Activated naive CD4-positive, alpha-beta T cell treated with anti-CD3 and anti-CD28 coated beads for 36 hours (primary cell): ENCODE data around the gene PRKAB1. TPM values are rescaled to one million over a fixed set of nuclear protein-coding genes. Genes with fewer than 3 reads are reported as not detected.

Source experiments
- CTCF ChIA-PET: fragments of 350-600 bp; sonication (Branson Sonifier 250); formaldehyde crosslinking; loops from one replicate; lab custom pipeline; 2021; ENCODE audit warnings: antibody characterized with exemption; lab: Charles Lee
- DNase-seq: peaks from one replicate; pipeline ENCODE4 v3.0.0-alpha.2; 2020
- H3K27ac Mint-ChIP-seq: one replicate; pipeline ENCODE4 v1.8.0; 2021; ENCODE audit warnings: mild to moderate bottlenecking, mixed read lengths
- H3K27me3 Mint-ChIP-seq: one replicate; pipeline ENCODE4 v1.8.0; 2021; ENCODE audit warnings: low read depth, mixed read lengths
- H3K36me3 Mint-ChIP-seq: one replicate; pipeline ENCODE4 v1.8.0; 2021; ENCODE audit warnings: low read depth, mixed read lengths
- H3K4me1 Mint-ChIP-seq: one replicate; pipeline ENCODE4 v1.8.0; 2021; ENCODE audit warnings: low read depth, mixed read lengths
- H3K4me3 Mint-ChIP-seq: one replicate; pipeline ENCODE4 v1.8.0; 2021; ENCODE audit warnings: mild to moderate bottlenecking, moderate library complexity, mixed read lengths
- H3K9me3 Mint-ChIP-seq: one replicate; pipeline ENCODE4 v1.8.0; 2021; ENCODE audit warnings: mixed read lengths
- intact Hi-C: fragments of 100-400 bp; cut with micrococcal nuclease; formaldehyde crosslinking; loops from one replicate; pipeline ENCODE4 v1.15.1; 2023
- total RNA-seq, 2 experiments: library from RNA; stranded (reverse); gene quantifications; one replicate each; pipeline ENCODE4 v1.2.3, GENCODE V29; 2021

PRKAB1 gene
- total RNA-seq, 2 experiments from 2014 or later, result 34.3 to 39.8 TPM

DNA sequence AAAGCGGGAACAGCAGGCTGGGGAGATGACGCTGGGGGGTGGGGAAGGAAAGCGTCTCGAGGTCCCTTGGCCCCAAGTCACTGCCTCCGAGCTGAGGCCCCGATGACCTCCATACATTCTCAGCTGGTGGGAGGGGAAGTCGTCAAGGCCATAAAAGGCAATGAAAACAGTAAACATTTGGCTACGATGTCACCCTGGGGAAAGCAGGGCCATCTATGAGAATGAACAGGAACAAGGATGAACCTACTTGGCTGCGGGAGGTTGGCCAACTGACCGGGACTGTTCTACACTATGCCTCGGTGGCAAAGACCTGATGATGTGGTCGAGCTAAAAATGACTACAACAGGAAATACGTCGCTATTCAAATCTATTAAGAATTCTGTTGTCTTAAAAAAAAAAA, 19.5 kb downstream of the PRKAB1 start:
- no peaks in the 10 kb centered on the region for H3K27me3 Mint-ChIP-seq
- no peaks in the 10 kb centered on the region for H3K9me3 Mint-ChIP-seq
- intact Hi-C loops, result no loop called here
- peaks cover 6% of the 10 kb centered on the region for H3K4me1 Mint-ChIP-seq
- H3K36me3 Mint-ChIP-seq, result peaks cover 11% of the 10 kb centered on the region
- CTCF ChIA-PET, result no interaction called here
- H3K27ac Mint-ChIP-seq, result no peak overlapping the region
- DNase-seq, result no peak
- H3K4me3 Mint-ChIP-seq, result no peak overlapping the region

DNA sequence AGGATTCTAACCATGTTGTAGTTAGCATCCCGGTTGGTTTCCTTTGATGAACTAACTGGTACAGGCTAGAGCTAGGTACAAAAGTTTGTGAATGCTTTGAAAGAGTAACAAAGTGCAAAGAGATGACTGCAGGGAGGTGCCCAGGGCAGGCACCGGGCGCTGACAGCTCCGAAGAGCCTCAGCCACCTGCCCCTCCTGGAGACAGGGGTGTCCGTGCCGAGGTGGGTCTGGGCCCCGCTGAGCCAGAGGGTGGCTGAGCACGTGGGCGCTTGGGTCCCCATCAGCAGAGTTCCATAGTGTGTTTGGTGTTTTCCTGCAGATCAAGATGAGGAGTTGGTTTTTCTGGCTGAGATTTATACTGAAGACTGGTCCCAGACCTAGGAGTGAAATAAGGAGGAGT, 19.9 kb downstream of the PRKAB1 start:
- peaks cover 2% of the 10 kb centered on the region for H3K4me1 Mint-ChIP-seq
- no peak overlapping the region for H3K4me3 Mint-ChIP-seq
- H3K36me3 Mint-ChIP-seq, result peaks cover 11% of the 10 kb centered on the region
- H3K9me3 Mint-ChIP-seq, result no peaks in the 10 kb centered on the region
- H3K27ac Mint-ChIP-seq, result no peak overlapping the region
- intact Hi-C loops, result no loop called here
- no peak for DNase-seq
- H3K27me3 Mint-ChIP-seq, result no peaks in the 10 kb centered on the region
- CTCF ChIA-PET, result no interaction called here

DNA sequence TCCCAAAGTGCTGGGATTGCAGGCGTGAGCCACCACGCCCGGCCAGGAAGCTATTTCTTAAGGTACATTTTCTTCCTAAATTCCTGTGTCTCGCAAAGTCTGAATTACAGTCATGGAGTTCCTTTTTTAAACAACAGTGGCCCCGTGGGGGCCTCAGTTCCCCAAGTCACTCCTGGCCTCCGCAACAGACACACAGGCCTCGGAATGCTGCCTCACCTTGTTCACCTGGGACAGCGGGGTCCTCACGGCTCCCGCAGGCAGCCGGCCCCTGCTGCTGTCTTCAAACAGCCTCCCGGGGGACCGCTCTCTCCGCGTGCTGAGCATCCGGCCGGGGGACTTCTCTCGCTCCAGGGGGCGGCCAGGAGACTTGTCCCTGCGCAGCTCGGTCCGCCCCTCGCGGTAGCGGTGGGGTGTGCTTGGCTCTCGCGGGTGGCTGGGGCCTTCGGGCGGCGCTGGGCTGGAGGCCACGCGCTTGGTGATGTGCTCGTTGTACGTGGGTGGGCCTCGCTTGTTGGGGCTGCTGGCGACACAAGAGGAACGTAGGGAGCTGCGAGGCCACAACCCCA, 22.1 kb downstream of the PRKAB1 start:
- intact Hi-C loops, result no loop called here
- Mint-ChIP-seq H3K9me3 (no peaks in the 10 kb centered on the region), H3K27ac (no peak overlapping the region), H3K4me3 (no peak overlapping the region), H3K36me3 (peaks cover 11% of the 10 kb centered on the region), H3K27me3 (no peaks in the 10 kb centered on the region), H3K4me1 (no peaks in the 10 kb centered on the region)
- CTCF ChIA-PET, result interaction anchor here (0.6 kb wide), 1 partner anchor 13 kb away, joined by 3 read pairs; no protein-coding TSS in a partner anchor
- DNase-seq, result no peak

DNA sequence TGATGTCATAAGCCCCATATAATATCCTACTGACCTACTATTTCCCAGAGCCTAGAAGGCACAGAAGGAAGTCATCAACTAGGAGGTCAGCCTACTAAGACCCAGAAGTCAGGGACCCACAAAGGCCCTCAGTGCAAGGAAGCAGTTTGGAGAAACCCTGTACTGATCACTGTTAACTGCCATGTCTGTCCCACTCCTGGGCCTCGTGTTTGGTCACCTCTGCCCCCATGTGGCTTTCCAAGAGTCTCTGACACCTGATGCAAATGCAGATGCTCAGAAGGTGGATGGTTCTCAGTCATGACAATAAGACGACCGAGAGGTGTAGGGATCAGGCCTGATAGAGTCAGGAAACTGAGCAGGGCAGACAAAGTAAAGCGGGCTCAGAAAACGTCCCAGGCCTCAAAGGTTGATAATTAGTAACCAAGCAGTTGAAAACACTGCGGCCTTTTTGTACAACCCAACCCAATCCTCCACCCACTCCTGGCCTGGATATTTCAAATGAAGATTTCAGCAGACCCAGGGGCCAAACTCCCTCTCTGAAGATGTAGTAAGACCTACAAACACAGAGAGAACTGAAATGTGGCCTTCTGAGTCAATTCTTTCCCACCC, 23.4 kb downstream of the PRKAB1 start:
- DNase-seq, result no peak
- Mint-ChIP-seq H3K4me1 (no peaks in the 10 kb centered on the region), H3K36me3 (peaks cover 9% of the 10 kb centered on the region), H3K27me3 (no peaks in the 10 kb centered on the region), H3K9me3 (no peaks in the 10 kb centered on the region), H3K27ac (no peak overlapping the region), H3K4me3 (no peak overlapping the region)
- intact Hi-C loops, result no loop called here
- CTCF ChIA-PET, result no interaction called here

DNA sequence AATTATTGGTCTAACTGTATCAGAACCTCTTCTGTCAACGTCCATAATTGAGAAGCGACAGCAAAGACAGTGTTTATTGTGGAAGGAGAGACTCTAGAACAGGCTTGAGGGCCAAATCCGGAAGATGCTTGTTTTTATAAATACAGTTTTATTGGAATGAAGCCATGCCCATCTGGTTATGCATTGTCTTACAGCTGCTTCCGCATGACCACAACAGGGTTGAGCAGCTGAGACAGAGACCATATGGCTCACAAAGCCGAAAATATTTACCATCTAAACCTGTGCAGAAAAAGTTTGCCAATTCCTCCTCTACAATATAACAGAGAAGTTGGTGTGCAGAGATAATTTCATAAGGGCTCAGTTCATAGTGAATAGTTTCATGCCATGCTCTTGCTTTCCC, 24.5 kb downstream of the PRKAB1 start:
- DNase-seq, result no peak

DNA sequence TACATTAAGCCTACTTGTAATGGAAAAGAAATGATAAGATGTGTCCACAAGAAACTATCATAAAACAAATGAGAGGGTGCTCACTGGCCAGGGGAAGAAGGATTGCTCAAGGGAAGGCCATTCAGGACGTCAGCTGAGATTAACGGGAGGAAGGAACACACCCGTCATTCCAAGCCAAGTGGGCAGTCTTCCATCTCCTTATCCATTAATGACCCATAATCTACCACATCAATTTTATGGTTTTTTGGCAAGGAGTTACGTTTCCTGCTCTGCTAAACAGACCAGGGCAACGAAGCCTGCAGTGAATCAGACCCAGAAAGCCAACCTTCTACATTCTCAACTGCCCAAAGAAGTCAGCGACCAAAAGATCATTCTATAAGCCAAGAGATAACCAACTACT, 25.1 kb downstream of the PRKAB1 start:
- Mint-ChIP-seq H3K27me3 (no peaks in the 10 kb centered on the region), H3K27ac (no peak overlapping the region), H3K4me3 (no peak overlapping the region), H3K4me1 (no peaks in the 10 kb centered on the region), H3K36me3 (peaks cover 13% of the 10 kb centered on the region), H3K9me3 (no peaks in the 10 kb centered on the region)
- CTCF ChIA-PET, result no interaction called here
- DNase-seq, result no peak
- intact Hi-C loops, result no loop called here

More for the DNA sequence above, 24.5 kb downstream of the PRKAB1 start:
- no peak overlapping the region for H3K4me3 Mint-ChIP-seq
- CTCF ChIA-PET, result no interaction called here
- intact Hi-C loops, result no loop called here
- H3K4me1 Mint-ChIP-seq, result no peaks in the 10 kb centered on the region
- H3K36me3 Mint-ChIP-seq, result peaks cover 13% of the 10 kb centered on the region
- no peak overlapping the region for H3K27ac Mint-ChIP-seq
- H3K27me3 Mint-ChIP-seq, result no peaks in the 10 kb centered on the region
- no peaks in the 10 kb centered on the region for H3K9me3 Mint-ChIP-seq

DNA sequence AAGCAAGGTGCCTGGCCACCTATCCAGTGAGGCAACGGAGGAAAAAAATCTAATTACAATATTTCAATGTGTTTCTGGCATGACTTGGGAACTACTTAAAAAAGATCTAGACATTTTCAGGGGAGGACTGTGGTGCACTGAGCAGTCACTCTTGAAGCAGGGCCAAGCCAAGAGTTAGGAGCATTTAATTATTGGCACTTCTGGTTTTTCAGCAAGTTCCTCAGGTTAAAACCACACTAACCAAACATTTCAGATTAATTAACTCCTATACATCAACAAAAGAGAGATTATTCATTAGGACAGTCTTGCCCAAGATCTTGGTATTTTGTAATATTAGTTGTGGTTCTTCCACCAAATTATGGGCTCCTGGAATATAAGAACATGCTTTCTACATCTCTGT, 25.6 kb downstream of the PRKAB1 start:
- no peak for DNase-seq
- Mint-ChIP-seq H3K36me3 (peaks cover 14% of the 10 kb centered on the region), H3K4me1 (no peaks in the 10 kb centered on the region), H3K27me3 (no peaks in the 10 kb centered on the region), H3K27ac (no peak overlapping the region), H3K4me3 (no peak overlapping the region), H3K9me3 (no peaks in the 10 kb centered on the region)
- CTCF ChIA-PET, result no interaction called here
- intact Hi-C loops, result no loop called here

DNA sequence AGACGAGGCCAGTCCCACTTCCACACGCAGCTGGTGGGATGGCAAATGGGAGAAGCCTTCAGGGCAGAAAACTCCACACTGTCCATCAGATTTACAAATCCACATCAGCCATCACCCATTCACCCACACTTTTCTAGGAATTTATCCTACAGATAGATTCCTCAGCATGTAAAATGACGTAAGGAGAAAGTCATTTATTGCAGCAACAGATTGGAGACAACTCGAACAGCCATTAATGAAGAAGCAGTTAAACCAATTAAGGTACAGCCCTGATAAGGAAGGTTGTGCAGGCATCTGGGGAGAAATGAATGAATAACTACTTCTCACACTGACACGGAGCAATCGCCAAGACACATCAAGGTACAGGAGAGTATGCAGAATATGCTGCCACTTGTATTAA, 26.2 kb downstream of the PRKAB1 start:
- H3K4me1 Mint-ChIP-seq, result no peaks in the 10 kb centered on the region

DNA sequence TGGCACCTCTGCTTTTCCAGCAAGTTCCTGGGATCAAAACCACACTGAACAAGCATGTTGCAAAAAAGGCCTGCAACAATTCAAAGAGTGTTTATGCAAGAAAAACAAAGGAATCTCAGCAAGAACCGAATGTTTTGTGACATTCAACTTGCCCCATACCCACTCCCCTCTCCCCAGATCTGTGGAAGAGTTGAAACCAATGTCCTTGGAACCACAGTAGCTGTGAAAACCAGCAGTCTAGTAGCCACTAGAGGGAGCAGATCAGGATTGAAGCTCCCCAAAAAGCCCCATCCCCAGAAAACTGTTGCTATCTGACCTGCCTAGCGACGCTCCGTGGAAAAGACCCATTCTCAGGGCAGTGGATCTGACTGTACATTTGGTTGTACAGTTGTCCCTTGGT, 27.1 kb downstream of the PRKAB1 start:
- CTCF ChIA-PET, result interaction anchor here (0.7 kb wide), 1 partner anchor 152 kb away, joined by 3 read pairs; no protein-coding TSS in a partner anchor
- intact Hi-C loops, result no loop called here
- Mint-ChIP-seq H3K4me1 (no peaks in the 10 kb centered on the region), H3K4me3 (no peak overlapping the region), H3K36me3 (peaks cover 13% of the 10 kb centered on the region), H3K27ac (no peak overlapping the region), H3K9me3 (no peaks in the 10 kb centered on the region), H3K27me3 (no peaks in the 10 kb centered on the region)
- DNase-seq, result no peak

More for the DNA sequence above, 26.2 kb downstream of the PRKAB1 start:
- CTCF ChIA-PET, result no interaction called here
- Mint-ChIP-seq H3K9me3 (no peaks in the 10 kb centered on the region), H3K4me3 (no peak overlapping the region), H3K36me3 (peaks cover 13% of the 10 kb centered on the region), H3K27me3 (no peaks in the 10 kb centered on the region), H3K27ac (no peak overlapping the region)
- intact Hi-C loops, result no loop called here
- DNase-seq, result no peak

DNA sequence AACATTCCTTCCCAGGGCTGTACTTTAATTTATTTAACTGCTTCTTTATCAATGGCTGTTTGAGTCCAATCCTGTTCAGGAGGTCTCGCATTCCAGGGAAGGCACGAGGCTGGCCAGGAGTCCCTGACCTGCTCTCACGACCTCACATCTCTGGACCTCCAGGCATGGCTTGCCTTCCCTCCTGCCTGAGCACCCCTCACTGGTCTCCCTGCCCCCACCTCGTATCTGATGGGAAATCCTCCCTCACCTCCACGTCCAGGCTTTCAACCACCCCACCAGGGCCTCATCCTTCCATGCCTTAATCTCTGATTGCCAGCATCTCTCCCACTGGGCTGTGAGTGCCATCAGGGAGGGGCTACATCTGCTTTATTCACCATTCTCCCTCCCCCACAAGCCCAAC, 29.0 kb downstream of the PRKAB1 start:
- H3K9me3 Mint-ChIP-seq, result no peaks in the 10 kb centered on the region
- H3K4me3 Mint-ChIP-seq, result no peak overlapping the region
- H3K27ac Mint-ChIP-seq, result no peak overlapping the region
- DNase-seq, result no peak
- intact Hi-C loops, result no loop called here
- H3K27me3 Mint-ChIP-seq, result no peaks in the 10 kb centered on the region
- CTCF ChIA-PET, result no interaction called here
- H3K36me3 Mint-ChIP-seq, result peaks cover 16% of the 10 kb centered on the region
- no peaks in the 10 kb centered on the region for H3K4me1 Mint-ChIP-seq

DNA sequence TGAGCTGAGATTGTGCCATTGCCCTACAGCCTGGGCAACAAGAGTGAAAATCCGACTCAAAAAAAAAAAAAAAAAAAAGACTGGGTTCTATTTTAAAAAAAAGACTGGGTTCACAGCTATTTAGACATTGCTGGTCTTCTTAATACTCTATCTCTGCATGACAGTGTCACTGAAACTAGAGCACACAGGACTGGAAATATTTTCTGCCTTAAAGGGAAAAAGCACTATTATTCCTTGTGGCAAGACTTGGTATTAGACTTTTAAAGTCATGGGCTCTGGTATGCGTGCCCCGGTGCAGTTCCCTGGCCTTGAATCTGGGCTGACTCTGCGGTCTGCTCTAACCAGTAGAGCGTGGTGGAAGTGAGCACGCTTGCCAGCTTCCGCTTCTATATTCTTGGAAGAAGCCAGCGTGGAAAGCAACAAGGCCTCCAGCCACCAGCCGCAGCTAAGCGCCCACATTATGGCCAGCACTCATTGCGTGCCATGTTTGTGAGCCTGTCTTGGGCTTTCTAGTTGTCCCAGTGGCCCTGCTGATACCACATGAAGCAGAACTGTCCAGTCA, 31.3 kb downstream of the PRKAB1 start:
- CTCF ChIA-PET, result no interaction called here
- Mint-ChIP-seq H3K9me3 (no peaks in the 10 kb centered on the region), H3K4me3 (no peak overlapping the region), H3K27ac (no peak overlapping the region), H3K36me3 (peaks cover 16% of the 10 kb centered on the region), H3K4me1 (no peaks in the 10 kb centered on the region), H3K27me3 (no peaks in the 10 kb centered on the region)
- DNase-seq, result no peak
- intact Hi-C loops, result no loop called here

DNA sequence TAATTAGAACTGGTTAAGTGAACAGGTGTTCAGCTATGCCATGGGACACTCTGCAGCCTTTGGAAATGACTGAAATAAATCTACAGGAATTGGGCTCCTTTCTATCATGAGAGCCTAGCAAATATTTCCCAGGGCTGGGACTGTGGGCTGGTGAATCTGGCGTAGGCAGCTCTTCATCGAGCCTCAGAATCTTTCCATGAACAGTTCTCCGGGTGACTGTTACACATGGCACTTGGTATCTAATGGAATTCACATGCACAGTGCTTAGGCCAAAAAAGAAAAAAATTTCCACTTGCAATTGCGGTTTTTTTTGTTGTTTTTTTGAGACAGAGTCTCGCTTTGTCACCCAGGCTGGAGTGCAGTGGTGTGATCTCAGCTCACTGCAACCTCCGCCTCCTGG, 32.1 kb downstream of the PRKAB1 start:
- CTCF ChIA-PET, result no interaction called here
- Mint-ChIP-seq H3K27ac (no peak overlapping the region), H3K4me1 (no peaks in the 10 kb centered on the region), H3K36me3 (peaks cover 18% of the 10 kb centered on the region), H3K9me3 (no peaks in the 10 kb centered on the region), H3K27me3 (no peaks in the 10 kb centered on the region), H3K4me3 (no peak overlapping the region)
- intact Hi-C loops, result no loop called here
- no peak for DNase-seq

DNA sequence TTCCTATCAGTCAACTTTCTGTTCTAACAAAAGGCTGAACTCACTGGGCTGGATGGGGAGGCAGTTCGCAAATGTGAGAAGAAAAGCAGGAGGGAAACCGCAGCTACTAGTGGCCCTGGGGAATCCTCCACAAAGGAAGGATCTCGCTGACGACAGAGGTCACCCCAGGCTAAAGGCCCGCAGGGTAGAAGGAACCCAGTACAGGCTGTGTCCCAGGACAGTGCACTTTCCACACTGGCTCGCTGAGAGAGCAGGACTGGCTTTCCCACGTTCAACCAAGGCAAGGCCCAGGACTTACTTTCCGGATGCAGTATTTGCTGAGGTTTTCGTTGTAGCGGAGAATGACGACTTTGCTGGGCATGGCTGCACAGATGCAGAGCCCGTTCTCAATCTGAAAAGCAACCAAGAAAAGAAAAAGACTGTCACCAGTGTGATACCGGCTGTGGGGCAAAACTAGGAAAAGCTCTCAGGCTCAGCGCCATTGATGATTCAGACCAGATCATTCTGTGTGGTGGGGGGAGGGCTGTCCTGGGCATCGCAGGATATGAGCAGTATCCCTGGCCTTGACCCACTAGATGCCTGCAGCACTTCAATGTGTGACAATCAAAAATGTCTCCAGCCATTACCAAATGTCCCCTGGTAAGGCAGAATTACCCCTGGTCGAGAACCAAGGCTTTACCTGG, 36.3 kb downstream of the PRKAB1 start:
- H3K36me3 Mint-ChIP-seq, result peaks cover 24% of the 10 kb centered on the region
- intact Hi-C loops, result no loop called here
- H3K27me3 Mint-ChIP-seq, result no peaks in the 10 kb centered on the region
- CTCF ChIA-PET, result no interaction called here
- no peaks in the 10 kb centered on the region for H3K4me1 Mint-ChIP-seq
- DNase-seq, result no peak
- H3K9me3 Mint-ChIP-seq, result no peaks in the 10 kb centered on the region
- no peak overlapping the region for H3K27ac Mint-ChIP-seq
- no peak overlapping the region for H3K4me3 Mint-ChIP-seq
